Iris pigment epithelial cell (primary cell): ENCODE results near the gene SLC41A1.

ENCODE experiments used
- DNase-seq: peaks from one replicate; pipeline ENCODE4 v3.0.0-alpha.2; 2011; ENCODE audit warnings: low read depth

Gene SLC41A1

DNA sequence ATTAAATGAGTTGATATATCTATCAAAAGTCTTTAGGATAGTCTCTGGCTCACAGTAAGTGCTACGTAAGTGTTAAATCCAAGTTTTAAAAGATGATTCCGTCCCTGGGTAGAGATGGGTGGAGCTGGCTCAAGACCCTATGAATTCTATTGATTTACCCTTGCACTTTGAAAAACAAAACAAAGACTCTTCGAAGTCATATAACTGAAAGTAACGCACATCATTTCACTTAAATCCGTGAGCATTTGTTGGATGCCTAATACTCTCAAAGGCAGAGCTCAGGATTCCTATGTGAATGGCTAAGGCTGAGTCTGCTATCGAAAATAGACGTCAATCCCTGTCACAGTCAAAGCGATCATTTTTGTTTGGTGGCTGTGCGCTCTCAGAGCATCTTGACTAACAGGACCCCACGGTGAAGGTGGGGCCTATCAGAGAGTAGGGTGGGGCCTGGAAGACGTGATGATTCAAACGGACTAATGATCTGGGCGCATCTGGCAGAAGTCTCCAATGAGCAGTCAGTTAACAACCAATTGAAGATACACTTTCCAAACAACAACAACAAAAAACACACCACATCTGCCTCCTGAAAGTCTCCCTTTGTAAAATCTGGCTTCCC is 61.9 kb downstream of the SLC41A1 start:
- no peak for DNase-seq

DNA sequence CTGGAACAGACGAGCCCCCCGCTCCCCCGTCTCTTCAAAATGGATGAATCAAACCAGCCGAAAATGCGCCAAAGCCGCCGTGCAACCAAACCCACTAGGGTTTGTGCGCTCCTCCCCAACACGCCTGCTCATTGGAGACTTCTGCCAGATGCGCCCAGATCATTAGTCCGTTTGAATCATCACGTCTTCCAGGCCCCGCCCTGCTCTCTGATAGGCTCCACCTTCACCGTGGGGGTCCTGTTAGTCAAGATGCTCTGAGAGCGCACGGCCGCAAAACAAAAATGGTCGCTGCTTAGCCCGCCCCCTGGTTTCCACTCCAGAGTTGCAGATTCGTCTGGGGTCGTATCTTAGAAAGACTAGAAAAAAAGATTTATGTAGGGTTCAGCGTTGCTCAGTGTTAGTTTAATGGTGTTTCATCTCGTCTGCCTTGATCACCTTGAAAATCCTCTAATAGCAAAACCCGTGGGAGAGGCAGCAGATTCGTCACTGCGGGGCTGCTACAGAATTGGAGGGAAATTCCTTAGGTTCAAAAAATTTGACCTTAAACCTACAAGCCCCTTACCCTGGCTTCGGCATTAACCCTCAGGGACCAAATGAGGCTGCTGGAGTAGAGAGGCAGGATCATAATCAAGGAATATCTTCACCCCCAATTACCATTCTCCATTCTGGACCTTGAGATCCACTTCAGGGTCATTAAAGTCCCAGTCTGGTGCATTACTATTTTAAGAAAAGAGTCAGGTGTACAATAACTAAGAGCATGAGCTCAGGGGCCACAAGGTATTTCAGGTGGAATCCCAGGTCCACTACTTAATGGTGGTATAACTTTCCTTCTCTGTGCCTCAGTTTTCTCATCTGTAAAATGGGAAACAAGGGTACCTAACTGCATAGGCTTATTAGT is 62.6 kb downstream of the SLC41A1 start, which contains the start of gene NUCKS1:
NUCKS1 (minus strand) TSS at position 45 of the 898 bp plus-strand sequence. CDS start 209 bp downstream, outside the sequence.
- DNase-seq: peak; percentile 100

DNA sequence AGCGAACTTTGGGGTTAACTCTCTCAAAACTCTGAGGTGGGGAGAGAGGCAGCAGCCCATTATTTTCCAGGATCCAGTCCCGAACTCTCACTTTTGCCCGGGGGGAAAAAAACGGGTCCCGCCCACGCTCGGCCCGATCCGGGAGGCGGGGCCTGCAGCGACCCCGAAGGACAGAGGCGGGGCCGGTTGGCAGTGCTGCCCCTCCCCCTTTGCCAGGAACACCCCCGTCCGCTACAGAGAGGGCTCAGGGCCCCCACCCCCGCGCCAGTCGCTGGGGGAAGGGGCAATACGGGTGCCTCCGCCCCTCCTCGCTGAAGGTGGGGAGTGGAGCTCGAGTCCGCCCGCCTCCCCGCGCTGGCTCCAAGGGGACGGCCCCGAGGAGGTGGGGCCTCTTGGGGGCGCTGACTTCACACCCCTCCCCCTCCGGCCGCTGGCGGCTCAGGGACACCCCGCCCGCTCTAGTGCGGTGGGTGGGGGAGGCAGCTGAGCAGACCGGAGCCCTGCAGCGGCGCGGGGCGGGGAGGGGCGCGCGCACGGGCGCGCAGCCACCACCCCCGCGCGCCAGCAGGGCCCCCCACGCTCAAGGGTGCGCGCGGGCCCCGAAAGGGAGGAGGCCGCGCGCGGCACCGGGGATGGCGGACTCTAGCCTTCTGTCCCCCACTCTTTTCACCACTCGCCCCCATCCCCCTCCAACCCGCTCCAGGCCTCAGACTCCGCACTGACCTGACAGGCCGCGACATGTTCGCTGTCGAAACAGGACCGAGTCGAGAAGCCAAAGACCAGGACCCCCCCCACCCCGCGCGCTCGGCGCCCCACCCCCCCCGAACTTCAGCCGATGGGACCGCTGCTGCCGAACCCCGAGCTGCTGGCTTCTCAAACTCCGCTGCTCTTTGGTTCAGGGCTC is 63.5 kb downstream of the SLC41A1 start:
- DNase-seq: peak; percentile 97

DNA sequence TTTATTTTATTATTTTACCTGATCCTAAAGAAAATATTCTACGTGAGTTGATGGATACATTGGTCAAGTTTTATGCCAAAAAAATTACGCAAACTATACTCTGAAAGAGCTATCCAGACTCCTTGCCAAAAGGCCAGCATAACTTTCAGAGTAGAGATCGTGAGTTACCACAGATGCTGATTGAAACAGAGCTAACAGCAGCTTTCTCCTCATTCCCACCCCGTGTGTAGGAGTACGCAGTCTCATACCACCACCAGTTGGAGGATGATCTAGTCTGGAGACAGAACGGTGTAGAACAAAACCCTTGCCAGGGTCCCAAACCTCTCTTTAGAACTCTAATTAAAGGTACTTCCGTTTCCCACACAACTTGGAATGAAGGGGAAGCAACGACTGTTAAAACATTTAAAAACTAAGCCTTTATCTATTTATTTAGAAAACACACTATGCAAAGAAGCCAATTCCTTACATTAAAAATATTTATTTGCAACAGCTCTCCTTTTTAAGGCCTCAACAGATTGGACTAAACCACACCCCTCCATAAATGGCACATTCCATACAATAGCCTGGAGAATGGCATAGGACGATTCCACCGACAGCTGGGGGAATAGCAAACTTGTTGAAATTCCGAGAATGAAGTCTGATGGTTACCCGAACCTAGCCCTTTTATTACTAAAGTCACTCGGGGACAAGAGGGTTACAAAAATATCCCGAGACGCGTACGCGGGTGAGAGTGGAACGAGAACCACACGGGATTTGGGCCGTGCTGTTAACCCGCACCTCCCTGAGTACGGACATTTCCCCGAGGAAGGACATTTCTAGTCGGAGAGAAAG is 64.4 kb downstream of the SLC41A1 start:
- peak; percentile 84 for DNase-seq

DNA sequence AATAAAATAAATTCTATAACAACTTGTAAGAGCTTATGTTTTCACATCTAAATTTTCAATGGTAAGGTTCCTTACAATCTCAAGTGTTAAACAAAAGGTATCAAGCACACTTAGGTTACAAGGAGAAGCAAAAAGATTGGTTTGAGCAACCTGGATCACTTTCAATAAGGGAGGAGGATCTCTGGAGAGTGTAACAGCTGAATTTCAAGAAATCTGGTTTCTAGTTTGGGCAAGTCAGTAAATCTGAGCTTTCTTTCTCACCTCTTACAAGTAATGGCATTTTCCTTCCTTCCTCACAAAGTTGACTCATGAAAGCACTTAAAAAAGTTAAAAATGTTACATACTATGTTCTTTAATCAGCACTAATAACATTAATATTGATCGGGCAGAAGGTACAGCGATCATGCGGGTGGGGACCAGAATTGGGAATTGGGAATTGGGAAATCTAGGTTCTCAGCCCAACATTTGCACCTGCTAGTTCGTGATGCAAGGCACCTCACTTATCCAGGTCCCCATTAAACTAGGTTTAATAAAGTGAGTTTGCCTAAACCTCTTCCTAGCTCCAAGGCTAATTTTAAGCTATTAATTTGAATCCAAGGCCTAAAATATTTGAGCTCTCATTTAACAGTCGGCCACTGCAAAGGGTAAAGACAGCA is 66.1 kb downstream of the SLC41A1 start:
- peak; percentile 8 for DNase-seq

DNA sequence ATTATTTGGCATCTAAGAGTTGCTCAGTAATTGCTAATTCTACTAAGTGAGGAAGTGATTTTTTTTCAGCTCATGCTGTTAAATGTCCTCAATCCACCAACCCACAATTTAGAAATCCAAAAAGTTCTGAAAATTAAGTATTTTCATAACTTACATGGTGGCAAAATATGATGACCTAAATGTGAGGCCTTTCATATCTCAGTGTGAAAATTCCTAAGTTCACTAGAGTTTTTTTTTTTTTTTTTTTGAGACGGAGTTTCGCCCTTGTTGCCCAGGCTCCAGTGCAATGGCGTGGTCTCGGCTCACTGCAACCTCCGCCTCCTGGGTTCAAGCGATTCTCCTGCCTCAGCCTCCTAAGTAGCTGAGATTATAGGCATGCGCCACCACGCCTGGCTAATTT is 68.6 kb downstream of the SLC41A1 start:
- no peak for DNase-seq

DNA sequence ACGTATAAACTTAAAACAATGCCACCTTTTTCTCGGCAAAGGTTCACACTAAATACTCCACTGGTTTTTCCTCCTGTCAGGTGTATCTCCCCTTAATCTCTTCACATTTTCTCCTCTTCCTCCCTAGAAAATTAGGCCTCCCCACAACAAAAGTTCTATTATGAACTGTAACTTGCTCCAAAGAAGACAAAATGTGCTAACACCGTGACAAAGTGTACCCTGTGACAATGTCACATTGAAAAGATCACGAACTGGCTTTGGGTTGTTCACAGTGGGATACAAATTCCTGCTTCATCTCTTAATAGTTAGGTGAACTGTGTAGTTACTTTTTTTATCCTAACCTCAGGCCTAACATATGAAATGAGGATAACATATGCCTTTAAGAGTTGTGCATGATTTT is 69.0 kb downstream of the SLC41A1 start:
- no peak for DNase-seq

DNA sequence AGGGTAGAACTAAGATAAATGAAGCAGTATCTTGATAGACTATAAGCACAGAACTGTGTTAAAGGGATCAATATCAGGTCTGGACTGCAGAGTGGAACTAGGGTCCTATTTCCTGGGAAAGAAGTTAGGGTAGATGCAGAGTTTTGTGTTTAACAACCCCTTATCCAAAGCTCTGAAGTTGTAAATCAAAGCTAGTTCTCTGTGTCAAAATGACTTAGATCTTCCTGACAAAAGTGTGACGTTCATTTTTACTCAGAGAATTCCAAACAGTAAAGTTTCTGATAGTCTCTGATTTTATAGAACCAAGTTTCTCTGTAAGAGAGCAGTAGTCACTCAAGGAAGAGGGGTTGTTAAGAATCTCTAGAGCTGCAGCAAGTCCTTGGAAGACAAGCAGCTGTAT is 71.3 kb downstream of the SLC41A1 start:
- no peak for DNase-seq

DNA sequence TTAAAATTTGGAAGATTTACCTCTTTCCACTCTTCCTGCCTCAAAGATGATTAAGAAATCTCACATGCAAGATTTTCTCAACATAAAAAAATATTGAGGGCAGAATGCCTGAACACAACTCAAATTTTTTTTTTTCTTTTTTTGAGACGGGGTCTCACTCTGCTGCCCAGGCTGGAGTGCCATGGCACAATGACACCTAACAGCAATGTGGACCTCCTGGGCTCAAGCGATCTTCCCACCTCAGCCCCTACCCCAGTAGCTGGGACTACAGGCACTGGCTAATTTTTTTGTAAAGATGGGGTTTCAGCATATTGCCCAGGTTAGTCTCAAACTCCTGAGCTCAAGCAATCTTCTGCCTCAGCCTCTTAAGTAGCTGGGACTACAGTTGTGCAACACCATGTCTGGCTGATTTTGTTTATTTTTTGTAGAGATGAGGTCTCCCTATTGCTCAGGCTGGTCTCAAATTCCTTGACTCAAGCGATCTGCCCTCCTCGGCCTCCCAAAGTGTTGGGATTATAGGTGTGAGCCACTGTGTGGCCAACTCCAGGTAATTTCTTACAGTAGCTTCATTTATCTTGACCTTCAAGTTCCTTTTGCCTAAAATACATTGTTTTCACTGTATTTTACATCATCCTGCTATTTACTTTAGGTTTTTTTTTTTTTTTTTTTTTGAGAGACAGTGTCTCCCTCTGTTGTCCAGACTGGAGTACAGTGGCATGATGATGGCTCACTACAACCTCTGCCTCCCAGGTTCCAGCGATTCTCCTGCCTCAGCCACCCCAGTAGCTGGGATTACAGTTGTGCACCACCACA is 73.4 kb downstream of the SLC41A1 start:
- DNase-seq: peak; percentile 93
